ENCODE data around the gene USP3.
A peak's percentile ranks its signal among the peaks of the same experiment; 100 is the strongest.

- TF ChIP-seq CTCF (conservative IDR thresholded peaks at IDR 0.05 in 1 of 2, IDR thresholded peaks at IDR 0.05 in 1 of 2; ENCODE audit: low read depth in 1 of 2, low read length in 2 of 2): peak; percentile 91 to 94
- no peak for TF ChIP-seq EZH2 (IDR thresholded peaks at IDR 0.05; ENCODE audit: low read length, missing control alignments)
Observed at GRCh38 chr15:63487076-63487757, 17.2 kb upstream of the USP3 start.
